Trophoblast cell (in vitro differentiated cells and primary cell): Measurements from ENCODE around the gene IFT74.
A peak's percentile ranks its signal among the peaks of the same experiment; 100 is the strongest.

ENCODE experiments used
- DNase-seq, 2 donors: peaks; one replicate each; pipeline ENCODE4 v3.0.0-alpha.2; 2016
- H2AFZ ChIP-seq: 2 replicates; pipeline ENCODE4 v1.6.1; 2013; ENCODE audit warnings: low read length, moderate library complexity, mild to moderate bottlenecking; ENCODE audit not compliant: insufficient read depth, poor library complexity
- H2AK5ac ChIP-seq: 2 replicates; pipeline ENCODE4 v1.6.1; 2013; ENCODE audit warnings: mild to moderate bottlenecking, low read length
- H2BK120ac ChIP-seq: 2 replicates; pipeline ENCODE4 v1.6.1; 2013; ENCODE audit warnings: low read length, mild to moderate bottlenecking, moderate library complexity; ENCODE audit not compliant: insufficient read depth, poor library complexity
- H2BK12ac ChIP-seq: 2 replicates; pipeline ENCODE4 v1.6.1; 2013; ENCODE audit warnings: mild to moderate bottlenecking, low read length, moderate library complexity
- H2BK5ac ChIP-seq: 2 replicates; pipeline ENCODE4 v1.6.1; 2013; ENCODE audit warnings: low read length, low read depth, moderate library complexity, mild to moderate bottlenecking; ENCODE audit not compliant: poor library complexity
- H3K14ac ChIP-seq: 2 replicates; pipeline ENCODE4 v1.6.1; 2013; ENCODE audit warnings: mild to moderate bottlenecking, low read length
- H3K18ac ChIP-seq: 2 replicates; pipeline ENCODE4 v1.6.1; 2013; ENCODE audit warnings: mild to moderate bottlenecking, low read length
- H3K23ac ChIP-seq: 2 replicates; pipeline ENCODE4 v1.6.1; 2013; ENCODE audit warnings: low read length
- H3K27ac ChIP-seq: 2 replicates; pipeline ENCODE4 v1.5.1; 2013; ENCODE audit warnings: low read depth, mild to moderate bottlenecking, inconsistent platforms, low read length, moderate library complexity
- H3K27me3 ChIP-seq: 2 replicates; pipeline ENCODE4 v1.6.1; 2013; ENCODE audit warnings: inconsistent platforms, mild to moderate bottlenecking, low read length, moderate library complexity; ENCODE audit not compliant: insufficient read depth
- H3K36me3 ChIP-seq, 2 experiments: 1 replicate in 1 of 2; 2 replicates in 1 of 2; pipeline ENCODE4 v1.6.1; 2013; ENCODE audit warnings: low read length in 2 of 2, mild to moderate bottlenecking in 2 of 2, moderate library complexity in 1 of 2; ENCODE audit not compliant: insufficient read depth in 2 of 2, control insufficient read depth in 1 of 2
- H3K4ac ChIP-seq: 2 replicates; pipeline ENCODE4 v1.6.1; 2013; ENCODE audit warnings: low read depth, mild to moderate bottlenecking, low read length, moderate library complexity
- H3K4me1 ChIP-seq, 2 experiments: 1 replicate in 1 of 2; 2 replicates in 1 of 2; pipeline ENCODE4 v1.6.1; 2013; ENCODE audit warnings: low read length in 2 of 2, mild to moderate bottlenecking in 2 of 2, moderate library complexity in 1 of 2; ENCODE audit not compliant: insufficient read depth in 2 of 2, control insufficient read depth in 1 of 2
- H3K4me2 ChIP-seq: 2 replicates; pipeline ENCODE4 v1.6.1; 2013; ENCODE audit warnings: inconsistent platforms, mild to moderate bottlenecking, low read length, moderate library complexity
- H3K4me3 ChIP-seq: 2 replicates; pipeline ENCODE4 v1.5.1; 2013; ENCODE audit warnings: mild to moderate bottlenecking, low read depth, low read length, inconsistent platforms
- H3K79me1 ChIP-seq: one replicate; pipeline ENCODE4 v1.6.1; 2013; ENCODE audit warnings: low read length
- H3K79me2 ChIP-seq: 2 replicates; pipeline ENCODE4 v1.6.1; 2013; ENCODE audit warnings: low read length, mild to moderate bottlenecking; ENCODE audit not compliant: control insufficient read depth, insufficient read depth, poor library complexity
- H3K9ac ChIP-seq: 2 replicates; pipeline ENCODE4 v1.6.1; 2013; ENCODE audit warnings: mild to moderate bottlenecking, low read length
- H3K9me3 ChIP-seq: 2 replicates; pipeline ENCODE4 v1.6.1; 2013; ENCODE audit warnings: low read depth, mild to moderate bottlenecking, control low read depth, inconsistent platforms, low read length; ENCODE audit not compliant: insufficient read depth
- H4K12ac ChIP-seq: 2 replicates; pipeline ENCODE4 v1.6.1; 2013; ENCODE audit warnings: low read depth, mild to moderate bottlenecking, low read length, moderate library complexity
- H4K8ac ChIP-seq: 2 replicates; pipeline ENCODE4 v1.6.1; 2013; ENCODE audit warnings: low read depth, mild to moderate bottlenecking, low read length, moderate library complexity
- H4K91ac ChIP-seq: one replicate; pipeline ENCODE4 v1.6.1; 2013; ENCODE audit warnings: low read depth, mild to moderate bottlenecking, low read length, moderate library complexity
- WGBS: extraction: QIAGEN DNeasy Blood & Tissue Kit; methylation state at CpG from one replicate; pipeline ENCODE4 v1.1.7; 2013; ENCODE audit warnings: missing lambda C conversion rate; ENCODE audit not compliant: insufficient read length, insufficient coverage; ENCODE audit errors: extremely low coverage; 5-methylcytosine and 5-hydroxymethylcytosine counted together

Gene IFT74

DNA sequence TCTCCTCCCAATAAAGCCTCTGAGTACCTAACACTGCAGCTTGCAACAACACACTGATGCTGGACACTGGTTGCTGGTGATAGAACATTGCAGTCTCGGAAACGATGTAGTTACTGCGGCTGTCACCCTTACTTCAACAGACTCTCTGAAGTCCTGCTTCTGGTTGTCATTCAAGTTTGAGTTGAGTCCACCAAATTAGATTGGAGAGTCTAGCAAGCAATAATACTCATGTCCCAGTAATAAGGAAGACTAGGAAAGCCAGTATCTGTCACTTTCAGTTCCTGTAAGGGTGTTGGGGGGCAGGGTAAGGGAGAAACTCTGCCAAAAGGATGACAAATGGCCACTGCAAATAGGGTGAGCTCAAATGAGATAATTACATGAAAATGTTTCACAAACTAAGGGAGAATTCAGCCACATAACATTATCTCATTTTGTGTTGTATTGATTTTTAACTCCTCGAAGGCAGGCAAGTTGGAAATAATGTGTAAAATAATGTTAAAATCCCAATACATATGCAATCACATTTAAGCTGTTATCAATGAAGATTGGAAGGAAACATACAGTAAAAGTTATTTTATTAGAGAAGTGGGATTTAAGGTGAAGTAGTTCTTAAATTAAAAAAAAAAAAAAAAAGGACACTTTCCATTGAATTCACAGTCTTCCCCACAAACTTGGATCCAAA lies 849 bp upstream of the IFT74 start:
- H4K8ac ChIP-seq = peak overlapping the region; percentile 89
- no peaks in the 10 kb centered on the region for H3K4me1 ChIP-seq
- no peak overlapping the region for H2AK5ac ChIP-seq

DNA sequence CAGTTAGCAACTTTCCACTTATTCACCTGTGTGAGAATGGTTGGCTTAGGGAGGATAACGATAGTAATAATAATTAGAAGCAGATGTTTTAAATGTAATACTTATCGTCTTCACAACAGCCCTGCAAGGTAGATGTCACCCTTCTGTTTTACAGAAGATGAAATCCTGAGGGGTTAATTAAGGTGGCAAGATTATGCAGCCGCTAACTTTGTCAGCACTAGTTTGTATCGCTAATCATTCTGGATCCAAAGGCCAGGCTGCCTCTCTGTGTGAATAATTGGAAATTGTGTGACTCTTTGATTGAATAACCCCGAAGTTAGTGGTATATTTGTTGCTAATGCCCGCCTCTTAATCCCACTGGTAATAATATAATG lies 635 bp downstream of the IFT74 start:
- Histone ChIP-seq H3K4me2 (peak overlapping the region; percentile 92), H3K4me3 (peak overlapping the region; percentile 83), H3K4ac (no peak overlapping the region), H2BK5ac (no peak overlapping the region), H2BK120ac (no peak overlapping the region), H3K27ac (peak overlapping the region; percentile 49), H2AK5ac (no peak overlapping the region), H2BK12ac (no peak overlapping the region), H4K91ac (no peak overlapping the region), H3K14ac (no peak overlapping the region), H3K23ac (no peak overlapping the region), H4K8ac (no peak overlapping the region), H4K12ac (no peak overlapping the region), H2AFZ (no peak overlapping the region), H3K9ac (peak overlapping the region; percentile 92), H3K27me3 (no peaks in the 10 kb centered on the region), H3K36me3 (no peaks in the 10 kb centered on the region), H3K9me3 (no peaks in the 10 kb centered on the region), H3K18ac (no peak overlapping the region), H3K79me2 (peaks cover 3% of the 10 kb centered on the region), H3K4me1 (no peaks in the 10 kb centered on the region), H3K79me1 (peaks cover 8% of the 10 kb centered on the region)
- no CpG with 5 or more reads among the region's 6 CpGs for WGBS
- DNase-seq = no peak

More for the DNA sequence above, 849 bp upstream of the IFT74 start:
- H3K27ac ChIP-seq = no peak overlapping the region
- H3K9me3 ChIP-seq = no peaks in the 10 kb centered on the region
- H3K4me3 ChIP-seq = peak overlapping the region; percentile 55
- no peaks in the 10 kb centered on the region for H3K27me3 ChIP-seq
- no peak overlapping the region for H4K91ac ChIP-seq
- H3K79me2 ChIP-seq = peaks cover 3% of the 10 kb centered on the region
- no CpG with 5 or more reads among the region's 4 CpGs for WGBS
- H3K36me3 ChIP-seq = no peaks in the 10 kb centered on the region
- H2AFZ ChIP-seq = peak overlapping the region; percentile 72
- no peak overlapping the region for H2BK12ac ChIP-seq
- no peak overlapping the region for H3K4ac ChIP-seq
- no peak overlapping the region for H2BK5ac ChIP-seq
- H4K12ac ChIP-seq = no peak overlapping the region
- peak overlapping the region; percentile 92 for H3K4me2 ChIP-seq
- no peak overlapping the region for H3K23ac ChIP-seq
- H3K18ac ChIP-seq = no peak overlapping the region
- no peak overlapping the region for H3K14ac ChIP-seq
- no peak for DNase-seq
- no peak overlapping the region for H2BK120ac ChIP-seq
- peak overlapping the region; percentile 83 for H3K9ac ChIP-seq
- H3K79me1 ChIP-seq = peaks cover 8% of the 10 kb centered on the region

DNA sequence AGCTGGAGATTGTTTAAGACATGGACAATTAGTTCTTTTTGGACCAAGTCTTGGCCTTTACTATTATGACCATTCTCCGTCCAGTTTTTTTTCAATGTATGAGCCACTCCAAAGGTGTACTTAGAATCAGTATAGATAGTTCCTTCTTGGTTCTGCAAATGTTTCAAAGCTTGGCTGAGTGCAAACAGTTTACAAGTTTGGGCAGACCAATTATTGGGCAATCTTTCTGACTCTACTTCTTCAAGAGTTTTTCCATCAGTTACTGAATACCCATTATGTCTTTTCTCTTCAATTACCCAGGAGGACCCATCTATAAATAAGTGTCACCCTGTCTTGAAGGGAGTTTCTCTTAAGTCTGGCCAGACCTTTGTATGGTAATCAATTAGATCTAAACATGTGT lies 15.5 kb downstream of the IFT74 start:
- Histone ChIP-seq H3K36me3 (no peaks in the 10 kb centered on the region), H3K23ac (no peak overlapping the region), H3K4me3 (no peak overlapping the region), H3K14ac (no peak overlapping the region), H3K18ac (no peak overlapping the region), H3K4ac (no peak overlapping the region), H2AK5ac (no peak overlapping the region), H3K4me2 (no peak overlapping the region), H2AFZ (no peak overlapping the region), H3K9ac (no peak overlapping the region), H3K9me3 (no peaks in the 10 kb centered on the region), H3K79me1 (peaks cover 3% of the 10 kb centered on the region), H3K4me1 (no peaks in the 10 kb centered on the region), H3K79me2 (no peaks in the 10 kb centered on the region), H2BK12ac (no peak overlapping the region), H2BK5ac (no peak overlapping the region), H2BK120ac (no peak overlapping the region), H4K8ac (no peak overlapping the region), H4K12ac (no peak overlapping the region), H3K27ac (no peak overlapping the region), H3K27me3 (no peaks in the 10 kb centered on the region), H4K91ac (no peak overlapping the region)
- no CpG with 5 or more reads among the region's 1 CpG for WGBS
- DNase-seq = no peak

DNA sequence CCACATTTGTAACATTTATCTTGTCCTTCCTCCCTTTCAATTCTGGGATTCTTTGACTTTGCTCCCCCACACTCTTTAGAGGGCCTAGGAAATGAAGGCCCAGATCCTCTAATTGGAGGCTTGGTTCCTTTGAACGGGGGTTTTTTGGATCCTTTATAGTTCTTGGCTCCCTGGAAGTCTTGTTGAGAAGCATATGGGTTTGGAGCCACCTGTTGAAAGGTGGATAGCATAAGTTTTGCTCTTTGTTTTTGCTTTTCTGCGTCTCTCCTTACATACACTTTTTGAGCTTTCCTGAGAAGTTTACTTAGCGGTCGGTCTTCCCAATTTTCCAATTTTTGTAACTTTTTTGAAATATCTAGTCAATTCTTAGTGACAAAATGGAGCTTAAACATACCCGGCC lies 17.8 kb downstream of the IFT74 start:
- WGBS = no CpG with 5 or more reads among the region's 5 CpGs

More for the DNA sequence above, 17.8 kb downstream of the IFT74 start:
- Histone ChIP-seq H4K12ac (no peak overlapping the region), H3K4me3 (no peak overlapping the region), H3K79me1 (peaks cover 3% of the 10 kb centered on the region), H2BK120ac (no peak overlapping the region), H3K18ac (no peak overlapping the region), H3K23ac (no peak overlapping the region), H3K27ac (no peak overlapping the region), H2BK12ac (no peak overlapping the region), H3K27me3 (no peaks in the 10 kb centered on the region), H2AK5ac (no peak overlapping the region), H4K91ac (no peak overlapping the region), H2BK5ac (no peak overlapping the region), H3K4ac (no peak overlapping the region), H3K79me2 (no peaks in the 10 kb centered on the region), H3K4me2 (no peak overlapping the region), H2AFZ (no peak overlapping the region), H3K4me1 (no peaks in the 10 kb centered on the region), H4K8ac (no peak overlapping the region), H3K14ac (no peak overlapping the region), H3K9me3 (no peaks in the 10 kb centered on the region), H3K9ac (no peak overlapping the region), H3K36me3 (no peaks in the 10 kb centered on the region)
- DNase-seq = no peak
